Spleen (tissue), 7 donors: ENCODE results near the gene KCNQ1.

Experiments
- CTCF ChIP-seq, 11 experiments: fragments of 200-600 bp in 7 of 11; fragments of 450-650 bp in 4 of 11; sonication (generic) in 4 of 11; IDR thresholded peaks in 8 of 11; conservative IDR thresholded peaks in 3 of 11; 1 replicate in 7 of 11; 2 replicates in 4 of 11; pipeline versions ENCODE4 v1.4.0 to v1.8.0; 2016 to 2021; ENCODE audit warnings: antibody characterized with exemption in 11 of 11, inconsistent platforms in 4 of 11, mild to moderate bottlenecking in 1 of 11
- POLR2A ChIP-seq, 3 donors: fragments of 450-650 bp; IDR thresholded peaks; one replicate each; pipeline ENCODE4 v1.5.1; 2017; ENCODE audit warnings: antibody characterized with exemption in 3 of 3, mild to moderate bottlenecking in 1 of 3
- POLR2AphosphoS5 ChIP-seq, 3 donors: sonication (generic); formaldehyde crosslinking; IDR thresholded peaks; one replicate each; pipeline ENCODE4 v1.5.1; 2017; ENCODE audit warnings: antibody characterized with exemption in 3 of 3
- donor health status: DM: no; HTN: no; CAD: no; lungs with moderate emphysema.
- donor health status: DM: no; HTN: no; CAD: no.
- donor health status: DM: no; HTN: no; CAD: no.

DNA sequence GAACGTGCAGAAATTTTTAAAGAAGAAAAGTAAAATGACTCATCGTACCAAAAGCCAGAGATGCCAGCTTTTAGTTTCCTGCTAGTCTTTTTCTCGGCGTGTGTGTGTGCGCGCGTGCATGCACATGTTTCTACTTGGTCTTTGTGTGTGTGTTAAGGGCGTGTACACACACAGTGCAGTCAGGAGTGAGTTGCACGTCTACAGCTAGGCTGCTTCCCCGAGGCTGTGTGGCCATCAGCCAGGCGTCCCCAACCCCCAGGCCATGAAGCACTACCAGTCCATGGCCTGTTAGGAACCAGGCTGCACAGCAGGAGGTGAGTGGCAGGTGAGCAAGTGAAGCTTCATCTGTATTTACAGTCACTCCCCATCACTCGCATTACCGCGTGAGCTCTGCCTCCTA is 36.4 kb downstream of the KCNQ1 start:
- TF ChIP-seq POLR2A (IDR thresholded peaks at IDR 0.05) (no peak), CTCF (IDR thresholded peaks at IDR 0.05 in 8 of 11, conservative IDR thresholded peaks at IDR 0.05 in 3 of 11) (no peak), POLR2AphosphoS5 (IDR thresholded peaks at IDR 0.05) (no peak)
